Measurements from ENCODE around the gene RARRES1.

The RARRES1 gene, protein sequence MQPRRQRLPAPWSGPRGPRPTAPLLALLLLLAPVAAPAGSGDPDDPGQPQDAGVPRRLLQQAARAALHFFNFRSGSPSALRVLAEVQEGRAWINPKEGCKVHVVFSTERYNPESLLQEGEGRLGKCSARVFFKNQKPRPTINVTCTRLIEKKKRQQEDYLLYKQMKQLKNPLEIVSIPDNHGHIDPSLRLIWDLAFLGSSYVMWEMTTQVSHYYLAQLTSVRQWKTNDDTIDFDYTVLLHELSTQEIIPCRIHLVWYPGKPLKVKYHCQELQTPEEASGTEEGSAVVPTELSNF

DNA sequence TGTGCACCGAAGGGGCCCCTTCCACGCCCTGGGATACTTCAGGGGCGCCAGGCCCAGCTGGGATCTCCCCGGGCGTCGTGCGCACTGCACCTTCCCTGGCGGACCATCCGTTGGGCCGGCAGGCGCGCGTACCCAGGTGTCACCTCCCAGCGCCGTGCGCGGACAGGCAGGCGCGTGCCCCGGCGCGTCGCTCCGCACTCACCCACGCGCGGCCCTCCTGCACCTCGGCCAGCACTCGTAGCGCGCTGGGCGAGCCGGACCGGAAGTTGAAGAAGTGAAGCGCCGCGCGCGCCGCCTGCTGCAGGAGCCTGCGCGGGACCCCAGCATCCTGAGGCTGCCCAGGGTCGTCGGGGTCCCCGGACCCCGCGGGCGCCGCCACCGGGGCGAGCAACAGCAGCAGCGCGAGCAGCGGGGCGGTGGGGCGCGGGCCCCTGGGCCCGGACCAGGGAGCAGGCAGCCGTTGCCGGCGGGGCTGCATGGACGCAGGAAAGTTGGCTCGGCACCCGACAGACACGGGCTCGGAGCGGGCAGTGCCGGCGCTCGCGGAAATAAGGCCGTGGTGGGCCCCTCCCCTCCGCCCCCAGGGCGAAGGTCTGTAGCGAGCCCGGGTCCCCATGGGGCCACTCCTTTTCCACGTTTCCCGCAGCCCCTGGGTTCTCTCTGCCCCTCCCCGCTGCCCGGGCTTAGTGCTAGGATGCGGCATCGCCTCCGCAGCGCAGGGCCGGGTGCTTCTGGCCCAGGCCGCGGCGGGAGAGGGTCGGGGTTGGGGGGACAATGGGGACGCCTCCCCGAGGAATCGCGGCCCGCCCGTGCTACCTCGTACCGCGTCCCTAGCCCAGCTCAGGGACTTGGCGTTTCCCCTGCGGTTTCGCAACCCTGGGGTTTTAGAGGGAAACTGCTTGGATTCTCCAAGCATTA lies at the start of gene RARRES1:
TSS of gene RARRES1 (minus strand) at position 520 of the 918 bp plus-strand sequence. CDS start at position 478, 42 bp downstream.
- Mint-ChIP-seq H3K4me1 (peaks cover 15% of the 10 kb centered on the region), H3K4me3 (peak within 1 kb of the TSS; percentile 58), H3K36me3 (ENCODE audit: low read depth) (peaks cover 8% of the 10 kb centered on the region), H3K9me3 (peaks cover 6% of the 10 kb centered on the region), H3K27ac (no peak within 1 kb of the TSS), H3K27me3 (peaks cover 6% of the 10 kb centered on the region)
- peak; percentile 60 for ATAC-seq
- DNase-seq: peak; percentile 50

- H3K9me3 Mint-ChIP-seq: no peaks in the 10 kb centered on the region
- H3K4me3 Mint-ChIP-seq: no peak overlapping the region
- no peaks in the 10 kb centered on the region for H3K36me3 Mint-ChIP-seq (ENCODE audit: low read depth)
- H3K27ac Mint-ChIP-seq: no peak overlapping the region
- H3K27me3 Mint-ChIP-seq: no peaks in the 10 kb centered on the region
- H3K4me1 Mint-ChIP-seq: no peaks in the 10 kb centered on the region
- DNase-seq (no peak), ATAC-seq (no peak)
Observed at GRCh38 chr3:158781849-158782248, 49.6 kb upstream of the RARRES1 start.

DNA sequence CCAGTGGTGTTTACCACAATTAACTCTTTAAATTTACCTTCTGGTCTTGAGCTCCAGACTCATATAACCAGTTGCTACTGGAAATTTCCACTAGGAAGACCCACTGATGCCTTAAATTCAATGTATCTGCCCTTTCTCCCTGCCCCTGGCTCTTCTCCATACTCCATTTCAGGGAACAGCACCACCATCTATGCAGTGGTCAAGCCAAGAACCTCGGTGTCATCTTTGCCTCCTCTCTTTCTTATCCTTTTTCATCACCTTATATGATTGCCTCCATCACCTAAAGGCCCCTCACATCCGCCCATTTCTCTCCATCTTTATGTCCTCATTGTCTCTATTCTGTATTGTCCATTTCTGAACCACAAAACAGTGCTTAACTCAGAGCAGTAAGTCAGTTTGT lies 48.9 kb upstream of the RARRES1 start:
- H3K4me3 Mint-ChIP-seq: no peak overlapping the region
- DNase-seq (no peak), ATAC-seq (no peak)
- no peaks in the 10 kb centered on the region for H3K4me1 Mint-ChIP-seq
- no peak overlapping the region for H3K27ac Mint-ChIP-seq
- H3K27me3 Mint-ChIP-seq: no peaks in the 10 kb centered on the region
- H3K9me3 Mint-ChIP-seq: no peaks in the 10 kb centered on the region
- H3K36me3 Mint-ChIP-seq (ENCODE audit: low read depth): no peaks in the 10 kb centered on the region

DNA sequence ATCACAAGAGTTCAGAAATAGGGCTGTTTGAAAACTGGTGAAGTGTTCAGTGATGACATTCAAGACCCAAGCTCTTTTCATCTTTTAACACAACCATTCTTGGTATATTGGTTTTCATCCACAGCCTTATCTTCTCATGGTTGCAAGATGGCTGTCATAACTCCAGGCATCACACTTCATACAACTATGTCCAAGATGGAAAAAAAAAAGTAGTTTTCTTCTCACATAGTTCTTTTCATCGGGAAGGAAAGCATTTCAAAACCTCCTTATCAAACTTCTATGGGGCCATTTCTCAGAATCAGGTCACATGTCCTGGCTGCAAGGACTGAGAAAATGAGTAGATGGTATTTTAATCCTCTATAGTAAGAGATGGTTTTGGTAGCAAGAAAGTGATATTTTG lies 48.5 kb upstream of the RARRES1 start:
- H3K27ac Mint-ChIP-seq: no peak overlapping the region
- H3K9me3 Mint-ChIP-seq: no peaks in the 10 kb centered on the region
- no peak for DNase-seq
- ATAC-seq: no peak
- H3K4me1 Mint-ChIP-seq: no peaks in the 10 kb centered on the region
- H3K27me3 Mint-ChIP-seq: no peaks in the 10 kb centered on the region
- no peaks in the 10 kb centered on the region for H3K36me3 Mint-ChIP-seq (ENCODE audit: low read depth)
- H3K4me3 Mint-ChIP-seq: no peak overlapping the region

GRCh38 chr3:158777161-158777873 lies 45.1 kb upstream of the RARRES1 start:
- Mint-ChIP-seq H3K36me3 (ENCODE audit: low read depth) (no peaks in the 10 kb centered on the region), H3K27me3 (no peaks in the 10 kb centered on the region), H3K4me3 (no peak overlapping the region), H3K9me3 (no peaks in the 10 kb centered on the region), H3K27ac (no peak overlapping the region), H3K4me1 (no peaks in the 10 kb centered on the region)
- ATAC-seq (no peak), DNase-seq (no peak)

DNA sequence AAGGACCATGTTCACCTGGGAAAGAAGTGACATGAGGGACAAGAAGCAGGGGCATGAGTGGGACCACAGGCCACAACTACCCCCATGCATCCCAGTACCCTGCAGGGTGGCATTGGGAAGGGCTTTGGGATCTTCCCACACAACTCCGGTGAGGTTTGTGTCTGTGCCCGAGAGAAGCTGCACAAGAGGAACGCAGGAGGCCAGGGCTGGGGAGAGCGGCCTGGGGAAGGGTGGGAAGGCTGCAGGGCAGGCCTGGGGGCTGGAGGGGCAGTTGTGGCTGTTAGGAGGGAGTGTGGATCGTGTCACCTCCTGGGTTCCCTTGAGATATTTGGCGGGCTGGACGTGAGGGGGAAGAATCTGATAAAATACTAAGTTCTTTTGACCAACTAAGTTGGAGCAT lies 44.3 kb upstream of the RARRES1 start:
- ATAC-seq (no peak), DNase-seq (no peak)
- no peak overlapping the region for H3K27ac Mint-ChIP-seq
- H3K9me3 Mint-ChIP-seq: no peaks in the 10 kb centered on the region
- H3K4me1 Mint-ChIP-seq: no peaks in the 10 kb centered on the region
- no peak overlapping the region for H3K4me3 Mint-ChIP-seq
- H3K27me3 Mint-ChIP-seq: no peaks in the 10 kb centered on the region
- H3K36me3 Mint-ChIP-seq (ENCODE audit: low read depth): no peaks in the 10 kb centered on the region

GRCh38 chr3:158775426-158776410 lies 43.5 kb upstream of the RARRES1 start:
- Mint-ChIP-seq H3K9me3 (no peaks in the 10 kb centered on the region), H3K36me3 (ENCODE audit: low read depth) (no peaks in the 10 kb centered on the region), H3K4me3 (no peak overlapping the region), H3K27ac (no peak overlapping the region), H3K4me1 (no peaks in the 10 kb centered on the region), H3K27me3 (no peaks in the 10 kb centered on the region)
- ATAC-seq: no peak
- DNase-seq: no peak

DNA sequence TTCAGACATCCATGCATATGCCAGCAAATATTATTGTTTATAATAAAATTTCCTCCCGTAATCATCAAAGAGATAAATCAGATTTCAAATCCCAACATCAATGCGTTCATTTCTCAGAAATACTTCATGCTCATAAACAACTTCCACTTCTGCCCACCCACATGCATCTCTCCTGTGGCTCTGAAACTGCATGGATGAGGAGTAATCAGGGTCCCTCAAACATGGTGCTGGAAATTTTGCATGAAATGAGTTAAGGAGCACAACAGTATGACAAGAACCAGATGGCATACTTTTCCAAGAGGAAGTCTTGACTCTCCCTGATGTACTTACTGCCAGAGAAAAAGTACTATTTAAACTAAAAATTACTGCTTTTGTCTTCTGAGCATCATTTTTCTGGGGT lies 42.7 kb upstream of the RARRES1 start:
- Mint-ChIP-seq H3K4me3 (no peak overlapping the region), H3K36me3 (ENCODE audit: low read depth) (no peaks in the 10 kb centered on the region), H3K27me3 (no peaks in the 10 kb centered on the region), H3K4me1 (no peaks in the 10 kb centered on the region), H3K9me3 (no peaks in the 10 kb centered on the region), H3K27ac (no peak overlapping the region)
- DNase-seq (no peak), ATAC-seq (no peak)

DNA sequence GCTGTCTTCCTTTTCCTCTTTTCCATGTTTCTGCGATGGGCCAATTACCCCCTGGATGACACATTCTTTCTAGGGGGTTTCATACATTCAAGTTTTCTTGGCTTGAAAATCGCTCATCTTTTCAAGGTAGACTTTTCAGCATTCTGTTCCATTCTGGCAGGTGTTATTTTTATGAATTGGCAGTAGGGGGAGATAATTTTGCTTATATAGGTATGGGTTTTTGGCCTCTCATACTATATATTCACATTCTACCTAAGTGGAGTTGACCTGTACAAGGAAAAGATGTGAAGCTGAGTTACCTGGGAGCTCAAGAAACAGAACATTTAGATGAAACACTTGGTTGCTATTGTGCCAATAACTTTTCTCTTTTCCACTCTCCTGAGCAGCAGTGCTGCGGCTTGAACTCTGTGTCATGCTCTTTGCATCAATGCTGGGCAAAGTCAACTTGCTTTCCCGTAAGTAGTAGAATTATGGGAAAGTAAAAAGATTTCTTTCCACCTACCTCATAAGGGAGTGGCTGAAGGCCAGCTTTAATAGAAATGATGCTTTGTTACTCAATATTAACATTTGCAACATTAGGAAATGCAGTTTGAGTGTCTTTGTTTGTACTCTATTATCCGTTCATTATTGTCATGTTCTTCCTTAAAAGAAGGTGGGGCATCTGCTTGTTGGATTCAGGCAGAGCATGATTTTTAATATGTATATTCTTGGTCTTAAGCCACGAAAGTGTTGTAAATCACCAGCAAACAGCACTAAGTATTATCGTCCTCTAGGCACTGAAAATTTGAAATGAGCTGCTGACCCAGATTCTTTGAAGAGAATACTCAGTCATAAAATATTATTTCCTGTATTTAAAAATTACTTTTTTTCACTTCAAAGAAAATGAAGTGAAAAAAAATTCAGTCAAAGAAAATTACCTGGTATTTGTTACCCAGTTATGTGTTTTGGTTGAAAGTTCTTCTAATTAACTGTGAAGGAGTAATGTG lies 41.9 kb upstream of the RARRES1 start:
- H3K36me3 Mint-ChIP-seq (ENCODE audit: low read depth): no peaks in the 10 kb centered on the region
- H3K27me3 Mint-ChIP-seq: no peaks in the 10 kb centered on the region
- H3K27ac Mint-ChIP-seq: no peak overlapping the region
- no peaks in the 10 kb centered on the region for H3K9me3 Mint-ChIP-seq
- DNase-seq (no peak), ATAC-seq (no peak)
- H3K4me3 Mint-ChIP-seq: no peak overlapping the region
- H3K4me1 Mint-ChIP-seq: no peaks in the 10 kb centered on the region

GRCh38 chr3:158773166-158773565 lies 40.9 kb upstream of the RARRES1 start:
- no peak overlapping the region for H3K27ac Mint-ChIP-seq
- H3K27me3 Mint-ChIP-seq: no peaks in the 10 kb centered on the region
- H3K4me3 Mint-ChIP-seq: no peak overlapping the region
- no peaks in the 10 kb centered on the region for H3K36me3 Mint-ChIP-seq (ENCODE audit: low read depth)
- no peaks in the 10 kb centered on the region for H3K9me3 Mint-ChIP-seq
- DNase-seq (no peak), ATAC-seq (no peak)
- no peaks in the 10 kb centered on the region for H3K4me1 Mint-ChIP-seq

- DNase-seq (no peak), ATAC-seq (no peak)
- Mint-ChIP-seq H3K27me3 (no peaks in the 10 kb centered on the region), H3K9me3 (no peaks in the 10 kb centered on the region), H3K36me3 (ENCODE audit: low read depth) (no peaks in the 10 kb centered on the region), H3K4me3 (no peak overlapping the region), H3K27ac (no peak overlapping the region), H3K4me1 (no peaks in the 10 kb centered on the region)
Observed at GRCh38 chr3:158771982-158772381, 39.7 kb upstream of the RARRES1 start.

DNA sequence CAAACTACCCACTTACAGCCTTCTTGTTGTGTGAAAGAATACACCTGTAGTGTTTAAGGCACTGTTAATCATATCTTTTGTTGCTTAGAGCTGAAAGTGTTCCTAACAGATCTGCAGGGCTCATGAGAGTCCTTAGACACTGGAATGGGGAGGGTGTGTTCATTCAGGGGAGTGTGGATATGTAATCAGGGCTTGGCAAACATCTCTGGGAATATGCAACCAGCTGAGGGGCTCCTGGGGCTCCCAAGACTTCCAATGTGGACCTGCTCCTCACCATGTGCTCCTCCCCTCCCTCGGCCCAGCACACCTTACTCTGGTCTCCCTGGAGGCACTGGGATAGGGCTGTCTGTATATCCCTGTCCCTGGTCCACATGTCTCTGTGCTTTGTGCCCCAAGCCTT lies 39.3 kb upstream of the RARRES1 start:
- ATAC-seq (no peak), DNase-seq (no peak)
- no peak overlapping the region for H3K4me3 Mint-ChIP-seq
- no peak overlapping the region for H3K27ac Mint-ChIP-seq
- no peaks in the 10 kb centered on the region for H3K27me3 Mint-ChIP-seq
- no peaks in the 10 kb centered on the region for H3K9me3 Mint-ChIP-seq
- H3K4me1 Mint-ChIP-seq: no peaks in the 10 kb centered on the region
- H3K36me3 Mint-ChIP-seq (ENCODE audit: low read depth): no peaks in the 10 kb centered on the region

DNA sequence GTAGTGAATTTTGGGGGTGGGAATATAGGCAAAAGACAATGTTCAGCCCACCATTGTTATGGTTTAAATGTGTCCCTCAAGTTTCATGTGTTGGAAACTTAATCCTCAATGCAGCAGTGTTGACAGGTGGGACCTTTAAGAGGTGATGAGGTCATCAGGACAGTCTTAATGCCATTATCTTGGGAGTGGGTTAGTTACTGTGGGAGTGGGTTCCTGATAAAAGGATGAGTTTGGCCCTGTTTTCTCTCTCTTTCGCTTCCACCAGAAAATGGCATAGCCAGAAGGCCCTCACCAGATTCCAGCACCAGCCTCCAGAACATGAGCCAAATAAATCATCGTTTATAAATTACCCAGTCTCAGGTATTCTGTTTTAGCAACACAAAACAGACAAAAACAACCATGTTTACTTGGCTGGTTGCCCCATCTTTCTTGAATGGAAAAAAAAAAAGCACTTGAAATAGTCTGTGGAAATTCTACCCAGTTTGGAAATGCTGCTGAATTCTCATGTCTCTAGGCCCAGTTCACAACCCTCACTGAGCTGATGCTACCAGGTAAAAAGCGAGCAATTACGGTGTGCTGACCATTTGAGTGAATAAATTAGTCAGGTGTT lies 38.6 kb upstream of the RARRES1 start:
- Mint-ChIP-seq H3K4me1 (no peaks in the 10 kb centered on the region), H3K27ac (no peak overlapping the region), H3K27me3 (no peaks in the 10 kb centered on the region), H3K36me3 (ENCODE audit: low read depth) (no peaks in the 10 kb centered on the region), H3K4me3 (no peak overlapping the region), H3K9me3 (no peaks in the 10 kb centered on the region)
- ATAC-seq (no peak), DNase-seq (no peak)
